GM21529 (cell line): ENCODE data around the gene RAD51B.

Experiments used
- ATAC-seq: cut with Tn5 transposase; IDR thresholded peaks from one replicate; pipeline ENCODE4 v1.9.1; 2021; ENCODE audit not compliant: unreplicated experiment

RAD51B gene

DNA sequence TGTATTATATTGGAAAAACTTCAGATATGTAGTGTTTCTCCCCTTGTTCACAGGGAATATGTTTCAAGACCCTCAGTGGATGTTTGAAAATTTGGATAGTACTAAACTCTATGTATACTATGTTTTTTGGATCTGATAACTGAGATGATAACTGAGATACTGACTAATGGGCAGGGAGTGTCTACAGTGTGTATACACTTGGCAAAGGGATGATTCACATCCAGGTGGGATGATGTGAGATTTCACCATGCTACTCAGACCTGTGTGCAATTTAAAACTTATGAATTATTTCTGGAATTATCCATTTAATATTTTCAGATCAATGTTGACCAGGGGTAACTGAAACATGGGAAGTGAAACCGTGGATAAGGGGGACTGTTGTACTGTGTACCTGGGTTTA lies 13.8 kb downstream of the RAD51B start:
- no peak for ATAC-seq

DNA sequence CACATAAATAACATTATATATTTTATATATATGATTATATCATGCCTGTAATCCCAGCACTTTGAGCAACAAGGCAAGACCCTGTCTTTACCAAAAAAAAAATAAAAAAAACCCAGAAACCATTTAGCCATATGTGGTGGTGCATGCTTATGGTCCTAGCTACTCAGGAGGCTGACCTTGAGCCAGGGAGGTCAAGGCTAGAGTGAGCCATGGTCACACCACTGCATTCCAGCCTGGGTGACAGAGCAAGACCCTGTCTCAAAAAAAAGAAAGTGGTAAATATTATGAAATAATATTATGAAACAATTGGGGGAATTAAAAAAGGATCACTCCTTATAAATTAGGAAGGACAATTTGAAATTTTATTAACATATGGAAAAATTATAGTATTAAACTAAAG lies 16.0 kb downstream of the RAD51B start:
- no peak for ATAC-seq

DNA sequence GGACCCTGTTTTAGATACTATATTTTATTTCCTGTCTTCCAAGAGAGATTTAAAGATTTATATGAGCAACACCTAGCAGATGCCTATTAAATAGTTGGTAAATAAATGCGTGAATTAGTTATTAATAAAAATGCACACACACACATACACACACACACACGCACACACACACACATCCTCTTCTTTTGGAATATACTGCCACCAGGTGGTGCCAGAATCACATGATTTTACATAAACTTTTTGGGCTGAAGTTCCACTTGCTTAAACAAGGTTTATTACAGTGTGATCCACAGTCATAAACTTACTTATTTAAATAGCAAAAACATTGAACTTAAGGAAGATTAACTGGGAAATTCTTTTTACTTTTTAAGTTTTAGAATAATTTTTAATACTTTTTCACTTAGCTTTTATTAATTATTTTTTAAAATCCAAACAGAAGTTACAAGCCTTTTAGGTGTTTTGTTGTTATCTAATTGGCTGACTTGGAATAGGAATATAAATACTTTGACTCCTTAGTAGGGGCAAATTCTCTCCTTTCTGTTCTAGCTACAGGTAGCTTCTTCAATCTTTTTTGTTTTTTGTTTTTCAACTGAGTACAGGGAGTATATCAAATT lies 17.5 kb downstream of the RAD51B start:
- ATAC-seq, result no peak

DNA sequence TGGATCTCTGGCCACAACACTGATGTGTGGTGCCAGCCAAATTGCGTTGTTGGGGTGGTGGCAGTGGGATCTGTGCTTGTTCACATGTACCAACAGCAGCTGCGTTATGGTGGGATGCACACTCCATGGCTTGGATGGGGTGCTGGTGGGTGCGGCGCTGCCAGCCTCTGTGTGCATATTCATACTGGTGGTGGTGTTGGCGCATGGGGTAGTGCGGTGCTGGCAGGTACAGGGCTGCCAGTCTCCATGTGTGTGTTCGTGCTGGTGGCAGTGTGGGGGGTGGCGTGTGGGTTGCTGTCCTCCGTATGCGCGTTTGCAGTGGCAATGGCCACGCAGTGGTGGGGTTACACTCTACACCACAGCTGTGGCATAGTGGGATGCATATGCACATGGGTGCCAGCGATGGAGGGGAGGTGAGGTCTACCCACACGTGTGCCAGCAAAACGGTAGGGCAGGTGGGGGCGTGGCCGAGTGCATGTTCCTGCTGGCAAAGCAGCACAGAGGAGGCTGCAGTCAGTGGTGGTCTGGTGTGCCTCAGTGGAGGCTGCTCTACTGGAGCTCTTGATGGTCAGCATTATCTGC lies 26.5 kb downstream of the RAD51B start:
- ATAC-seq, result no peak

DNA sequence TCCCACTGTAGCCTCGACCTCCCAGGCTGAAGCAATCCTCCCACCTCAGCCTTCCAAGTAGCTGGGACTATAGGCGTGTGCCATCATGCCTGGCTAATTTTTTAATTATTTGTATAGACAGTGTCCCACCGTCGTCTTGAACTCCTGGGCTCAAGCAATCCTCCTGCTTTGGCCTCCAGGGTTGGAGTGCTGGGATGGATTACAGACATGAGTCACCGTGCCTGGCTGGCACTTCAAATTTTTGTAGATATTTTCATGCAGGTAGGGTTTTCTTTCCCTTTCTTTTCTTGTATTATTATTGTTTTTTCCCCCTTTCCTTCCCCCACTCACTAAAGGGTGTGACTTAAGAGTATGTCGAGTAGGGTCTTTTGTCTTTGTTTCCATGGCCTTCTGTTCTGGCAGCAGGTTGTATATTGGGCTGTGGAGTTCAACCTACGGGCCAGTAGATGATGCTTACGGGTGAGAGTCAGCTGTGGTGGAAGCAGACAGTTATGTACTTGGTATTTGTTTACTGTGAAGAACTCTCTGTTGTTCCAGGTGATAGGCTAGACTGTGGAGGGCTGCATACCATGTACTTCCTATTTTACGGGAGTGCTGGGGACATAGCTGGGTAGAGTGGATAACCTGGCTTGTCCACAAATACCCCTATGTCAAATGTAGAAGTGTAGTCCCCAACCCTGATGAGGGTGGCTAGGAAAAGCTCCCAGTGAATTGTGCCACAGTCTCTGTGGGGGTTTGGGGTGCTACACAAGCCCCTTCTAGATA lies 30.7 kb downstream of the RAD51B start:
- no peak for ATAC-seq

DNA sequence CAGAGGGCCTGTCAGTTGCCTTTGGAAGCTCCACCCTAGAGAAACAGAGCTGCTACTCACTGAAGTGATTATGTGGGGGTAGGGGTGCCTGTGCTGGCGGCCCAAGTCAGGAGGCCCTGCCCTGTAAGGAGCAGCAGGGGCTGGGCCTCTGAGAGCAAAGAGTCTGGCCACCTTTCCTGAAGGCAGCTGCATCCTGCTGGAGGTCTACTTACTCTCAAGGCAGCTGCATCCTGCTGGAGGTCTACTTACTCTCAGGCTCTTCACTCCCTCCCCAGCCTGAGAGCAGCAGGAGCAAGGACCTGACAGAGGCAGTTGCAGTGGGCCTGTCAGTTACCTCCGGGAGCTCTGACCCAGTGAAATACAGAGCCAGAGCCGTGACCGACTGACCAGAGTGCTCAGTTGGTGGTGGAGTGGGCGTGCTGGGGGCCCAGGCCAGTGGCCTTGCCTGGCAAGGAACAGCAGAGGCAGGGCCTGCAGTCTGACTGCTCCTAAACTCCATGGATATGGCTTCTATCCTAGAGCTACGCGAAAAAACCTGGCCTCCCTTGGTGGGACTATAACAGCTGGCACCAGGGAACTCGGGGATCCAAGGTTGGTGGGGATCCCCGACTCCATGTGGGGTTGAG lies 32.3 kb downstream of the RAD51B start:
- no peak for ATAC-seq

DNA sequence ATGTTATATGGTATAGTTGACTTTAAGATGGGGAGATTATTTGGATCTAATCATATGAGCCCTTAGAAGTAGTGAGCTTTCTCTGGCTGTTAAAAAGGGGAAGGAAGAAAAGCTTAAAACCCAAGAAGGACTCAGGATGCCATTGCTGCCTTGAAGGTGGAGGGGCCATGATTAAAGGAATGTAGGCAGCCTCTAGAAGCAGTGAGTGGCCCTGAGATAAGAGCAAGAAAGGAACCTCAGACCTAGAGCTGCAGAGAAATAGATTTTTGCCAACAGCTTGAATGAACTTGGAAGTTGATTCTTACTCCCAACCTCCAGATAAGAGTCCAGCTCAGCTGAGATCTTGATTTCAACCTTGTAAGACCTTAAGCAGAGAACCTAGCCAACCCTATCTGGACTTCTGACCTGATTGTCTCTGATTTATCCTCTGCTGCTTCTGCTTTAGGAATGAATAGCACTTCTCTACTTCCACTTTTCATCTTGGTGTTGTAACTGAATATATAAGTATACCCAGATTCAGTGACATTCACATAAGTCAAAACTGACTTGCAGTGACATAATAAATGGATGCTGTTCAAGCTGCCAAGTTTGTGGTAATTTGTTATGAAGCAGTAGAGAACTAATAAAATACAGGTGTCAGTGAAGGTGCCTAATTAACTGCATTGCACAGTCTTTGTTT lies 33.5 kb downstream of the RAD51B start:
- ATAC-seq, result no peak

DNA sequence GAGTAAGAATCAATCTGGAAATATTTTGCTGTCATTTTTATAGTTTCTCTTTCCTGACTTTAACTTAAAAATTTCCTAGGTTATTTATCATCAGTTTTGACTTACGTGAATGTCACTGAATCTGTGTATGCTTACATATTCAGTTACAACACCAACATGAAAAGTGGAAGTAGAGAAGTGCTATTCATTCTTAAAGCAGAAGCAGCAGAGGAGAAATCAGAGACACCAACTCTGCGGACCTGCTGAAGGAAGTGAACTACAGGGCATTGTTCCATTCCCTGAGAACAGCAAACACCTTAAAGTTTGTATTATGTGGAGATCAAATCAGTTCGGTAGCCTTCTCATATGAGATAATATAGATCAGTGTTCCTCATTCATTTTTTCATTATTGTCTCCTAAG lies 34.1 kb downstream of the RAD51B start:
- no peak for ATAC-seq

DNA sequence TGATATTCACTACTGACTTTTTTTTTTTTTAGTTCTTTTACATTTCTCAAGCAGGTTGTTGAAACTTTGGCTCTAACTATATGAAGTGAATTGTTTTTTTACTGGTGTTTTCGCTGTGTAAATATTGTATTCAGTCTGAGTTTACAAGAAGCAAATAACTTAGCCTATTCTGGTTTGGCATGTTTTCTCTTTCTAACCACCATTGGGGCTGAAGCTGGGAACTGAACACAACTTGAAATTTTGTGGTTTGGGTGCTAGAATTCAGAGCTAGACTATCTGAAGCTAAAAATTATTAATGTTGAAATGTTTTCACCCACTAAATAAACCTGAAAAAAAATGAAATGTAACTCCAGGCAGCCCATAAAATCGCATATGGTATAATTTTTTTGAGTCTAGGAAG lies 37.2 kb downstream of the RAD51B start:
- no peak for ATAC-seq

DNA sequence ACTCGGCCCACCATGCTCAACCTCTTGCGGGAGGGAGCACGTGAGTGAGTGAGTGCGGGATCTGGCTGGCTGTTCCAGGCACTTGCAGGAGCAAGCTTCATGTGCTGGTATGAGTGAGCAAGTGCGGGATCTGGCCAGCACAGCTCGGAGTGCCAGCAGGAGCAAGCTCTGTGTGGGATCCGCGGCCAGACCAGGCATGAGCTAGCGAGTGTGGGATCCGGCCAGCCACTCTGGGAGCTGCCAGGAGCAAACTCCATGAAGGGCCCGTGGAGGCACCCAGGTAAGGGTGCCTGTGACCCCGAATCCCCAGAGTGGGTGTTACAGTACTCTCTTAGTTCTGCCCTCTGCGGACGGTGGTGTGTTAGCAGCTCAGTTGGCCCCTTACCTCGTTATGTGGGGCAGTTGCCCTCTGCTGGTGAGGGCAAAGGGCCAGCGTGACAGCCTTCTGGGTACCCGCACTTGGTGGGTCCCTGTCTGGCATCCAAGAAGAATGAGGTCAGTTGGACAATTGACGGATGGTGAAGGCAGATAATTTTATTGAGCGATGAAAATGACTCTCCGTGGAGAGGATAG lies 38.3 kb downstream of the RAD51B start:
- ATAC-seq, result no peak

DNA sequence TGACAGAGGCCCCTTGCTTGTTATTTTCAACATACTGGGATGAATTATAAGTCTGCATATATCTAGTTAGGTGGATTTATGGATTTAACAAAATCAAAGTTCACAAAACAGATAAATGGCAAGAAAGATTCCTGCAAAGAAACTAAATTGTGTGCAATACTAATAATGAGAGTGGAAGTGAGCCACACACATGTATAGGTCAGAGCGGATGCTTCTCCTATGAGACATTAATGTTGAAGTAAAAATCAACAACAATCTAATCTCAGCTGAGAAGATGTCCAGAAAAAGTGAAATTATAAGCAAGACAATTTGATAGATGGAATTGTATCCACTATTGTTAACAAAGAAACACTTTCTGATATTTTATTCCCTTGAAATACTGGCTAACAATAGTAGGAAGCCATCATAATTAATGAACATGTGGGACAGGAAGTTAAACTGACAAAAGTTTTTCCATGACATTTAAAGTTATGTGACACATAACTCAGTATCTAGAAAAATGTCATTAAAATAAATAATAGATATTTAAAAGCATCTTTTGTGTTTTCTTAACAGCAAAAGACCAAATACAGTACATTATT lies 39.7 kb downstream of the RAD51B start:
- no peak for ATAC-seq

DNA sequence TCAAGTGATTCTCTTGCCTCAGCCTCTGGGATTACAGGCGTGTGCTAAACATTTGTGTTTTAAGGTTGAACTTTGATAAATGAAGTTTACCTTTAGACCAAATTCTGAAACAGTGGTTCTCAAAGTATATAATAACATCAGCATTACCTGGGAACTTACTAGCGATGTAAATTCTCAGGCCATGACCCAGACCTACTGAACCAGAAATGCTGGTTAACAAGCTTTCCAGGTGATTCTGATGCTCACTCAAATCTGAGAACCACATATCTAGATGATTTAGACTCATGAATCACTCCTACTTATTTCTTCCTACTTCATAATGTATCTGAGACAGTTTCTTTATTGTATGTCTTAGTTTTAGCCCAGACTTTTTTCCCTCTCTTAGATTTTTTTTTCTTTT lies 43.6 kb downstream of the RAD51B start:
- no peak for ATAC-seq

DNA sequence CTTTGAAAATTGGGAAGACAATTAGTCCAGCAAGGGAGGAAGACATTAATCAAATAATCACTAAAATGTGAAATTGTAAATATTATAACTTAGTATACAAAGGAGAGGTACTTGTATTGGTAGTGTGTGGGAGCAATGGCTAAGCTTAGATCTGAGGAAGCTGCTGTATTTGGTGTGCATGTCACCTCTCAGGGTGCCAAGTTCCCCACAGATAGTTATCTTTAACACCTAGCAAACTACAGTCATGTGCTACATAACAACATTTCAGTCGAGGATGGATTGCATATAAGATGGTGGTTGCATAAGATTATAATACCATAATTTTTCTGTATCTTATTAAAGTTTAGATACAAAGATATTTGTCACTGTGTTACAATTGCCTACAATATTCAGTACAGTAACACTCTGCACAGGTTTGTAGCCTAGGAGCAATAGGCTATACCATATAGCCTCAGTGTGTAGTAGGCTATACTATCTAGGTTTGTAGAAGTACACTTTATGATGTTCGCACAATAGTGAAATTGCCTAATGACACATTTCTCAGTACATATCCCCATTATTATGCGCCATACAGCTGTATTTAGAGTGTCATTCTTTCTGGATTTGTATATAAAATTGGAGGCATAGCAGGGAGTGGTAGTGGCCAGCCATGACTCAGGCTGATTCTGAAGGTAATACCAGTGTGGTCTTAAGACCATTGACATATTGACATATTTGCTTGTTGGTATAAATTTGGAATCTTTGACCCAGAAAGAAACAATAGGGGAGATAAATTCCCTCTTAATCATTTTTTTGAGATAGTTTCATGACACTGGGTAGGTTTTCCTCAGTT lies 55.8 kb downstream of the RAD51B start:
- ATAC-seq, result no peak

DNA sequence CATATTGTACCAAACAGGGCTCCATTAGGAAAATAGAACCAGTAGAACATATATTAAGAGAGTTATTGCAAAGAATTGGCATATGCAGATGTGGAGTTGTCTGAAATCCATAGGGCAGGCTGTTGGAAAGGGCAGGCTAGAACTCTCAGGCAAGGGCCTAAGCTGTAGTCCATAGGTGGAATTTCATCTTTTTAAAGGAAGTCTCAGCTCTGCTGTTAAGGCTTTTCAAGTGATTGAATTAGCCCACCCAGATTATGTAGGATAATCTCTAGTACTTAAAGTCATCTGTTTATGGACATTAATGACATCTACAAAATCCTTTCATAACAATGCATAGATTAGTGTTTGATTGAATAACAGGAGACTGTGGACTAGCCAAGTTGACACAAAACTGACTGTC lies 59.4 kb downstream of the RAD51B start:
- no peak for ATAC-seq

DNA sequence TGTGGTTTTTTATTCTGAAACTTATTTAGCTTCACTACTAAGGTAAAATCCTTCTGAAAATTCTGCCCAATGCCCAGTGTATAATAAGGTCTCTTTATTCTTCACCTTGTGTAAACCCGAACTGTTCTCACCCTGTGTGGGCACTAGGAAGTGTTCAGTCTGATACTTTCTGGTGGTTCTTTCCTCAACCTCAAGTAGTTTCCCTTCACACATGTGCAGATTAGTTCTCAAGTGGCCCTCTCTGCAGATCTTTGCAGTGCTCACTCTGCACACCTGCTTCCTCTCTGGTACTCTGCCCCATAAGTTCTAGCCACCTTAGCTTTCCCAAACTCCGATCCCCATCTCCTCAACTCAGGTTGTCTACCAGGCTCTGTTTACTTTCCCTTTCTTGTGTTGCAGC lies 61.6 kb downstream of the RAD51B start:
- ATAC-seq, result peak; percentile 97

DNA sequence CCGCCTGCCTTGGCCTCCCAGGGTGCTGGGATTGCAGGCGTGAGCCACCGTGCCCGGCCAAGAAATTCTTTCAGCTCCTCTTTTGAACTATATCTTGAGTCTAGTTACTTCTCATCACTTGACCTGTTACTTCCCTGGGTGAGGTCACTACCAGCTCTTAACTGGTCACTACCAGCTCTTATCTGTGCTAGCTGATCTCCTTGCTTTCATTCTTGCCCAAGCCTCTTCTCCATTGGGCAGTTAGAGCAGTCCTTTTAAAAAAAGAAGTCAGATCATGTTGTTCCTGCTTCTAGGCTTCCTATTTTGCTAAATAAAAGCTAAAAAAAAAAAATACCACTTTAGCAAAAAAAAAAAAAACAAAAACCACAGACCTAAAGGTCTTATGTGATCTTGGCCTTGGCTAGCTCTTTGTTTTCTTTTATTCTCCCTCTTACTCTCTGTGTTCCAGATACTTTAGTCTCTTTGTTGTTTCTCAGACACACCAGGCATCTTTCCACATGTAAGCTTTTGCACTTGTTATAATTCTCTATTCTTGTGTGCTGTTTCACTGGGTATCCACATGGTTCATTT lies 63.5 kb downstream of the RAD51B start:
- no peak for ATAC-seq

DNA sequence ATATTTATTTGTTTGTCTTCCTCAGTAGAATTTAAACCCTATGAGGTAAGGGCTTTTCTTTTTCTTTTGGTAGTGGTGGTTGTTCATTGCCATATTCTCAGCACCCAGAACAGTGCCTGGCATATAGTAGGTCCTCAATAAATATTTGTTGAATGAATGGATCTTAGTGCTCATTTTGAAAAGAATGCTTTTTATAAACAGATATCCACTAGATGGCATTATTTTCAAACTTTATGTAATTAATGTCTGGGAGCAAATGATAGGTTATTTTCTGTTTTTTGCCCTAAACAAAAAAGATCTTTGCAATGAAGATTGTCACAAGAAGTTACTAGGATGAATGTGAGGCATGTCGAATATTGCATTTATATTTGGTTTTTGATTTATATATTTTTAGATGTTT lies 64.1 kb downstream of the RAD51B start:
- no peak for ATAC-seq

DNA sequence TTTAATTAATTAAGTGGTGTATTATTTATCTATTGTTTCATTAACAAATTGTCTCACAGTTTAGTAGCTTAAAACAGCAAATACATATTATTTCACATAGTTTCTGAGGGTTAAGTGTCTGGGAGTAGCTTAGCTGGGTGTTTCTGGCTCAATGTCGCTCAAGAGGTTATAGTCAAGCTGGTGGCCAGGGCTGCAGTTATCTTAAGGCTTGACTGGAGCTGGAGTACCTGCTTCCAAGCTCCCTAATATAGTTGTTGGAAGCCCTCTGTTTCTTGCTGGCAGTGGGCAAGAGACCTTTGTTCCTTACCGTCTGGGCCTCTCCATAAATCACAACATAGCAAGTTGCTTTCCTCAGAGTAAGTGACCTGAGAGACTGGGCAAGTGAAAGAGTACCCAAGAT lies 66.6 kb downstream of the RAD51B start:
- ATAC-seq, result no peak

DNA sequence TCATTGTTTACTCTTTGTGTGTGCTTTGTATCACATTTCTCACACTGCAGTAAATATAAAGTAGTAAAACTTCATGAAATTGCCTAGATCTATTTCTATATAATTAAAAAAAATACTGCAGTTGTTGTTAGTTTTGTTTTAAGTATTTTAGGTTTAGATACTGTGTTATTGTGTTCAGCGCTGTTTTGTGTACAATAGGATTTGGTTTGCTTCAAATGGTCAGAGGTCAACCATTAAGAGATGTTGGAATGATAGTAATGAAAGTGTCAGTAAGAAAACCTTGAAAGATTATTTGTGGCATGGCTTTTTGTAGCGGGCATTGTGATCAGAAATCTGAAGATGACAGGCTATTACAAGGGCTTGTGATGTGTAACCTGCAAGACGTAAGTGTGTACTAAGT lies 67.9 kb downstream of the RAD51B start:
- ATAC-seq, result no peak

DNA sequence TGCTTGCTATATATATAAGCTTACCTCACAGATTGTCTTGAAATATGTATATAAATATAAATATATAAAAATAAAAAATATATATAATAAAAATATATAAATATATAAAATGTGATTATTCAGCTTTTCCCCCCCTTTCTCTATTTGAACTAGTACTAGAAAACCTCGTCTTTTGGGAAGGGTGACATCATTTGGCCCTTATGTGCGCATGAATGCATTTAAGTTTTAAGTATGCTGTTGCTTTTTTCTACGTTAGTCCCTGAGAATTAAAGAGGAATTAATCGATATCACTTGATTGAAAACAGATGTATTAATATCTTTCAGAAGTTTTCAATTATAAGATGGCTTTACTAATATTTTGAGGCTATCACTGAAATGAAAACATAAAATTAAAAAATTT lies 69.9 kb downstream of the RAD51B start:
- no peak for ATAC-seq
